Endothelial cell of umbilical vein (primary cell): Measurements from ENCODE around the gene TPCN2.

Experiments
- CTCF ChIP-seq, 2 donors: IDR thresholded peaks; 1 replicate in 1 of 2; 2 replicates in 1 of 2; pipeline ENCODE4 v1.5.1; 2011; ENCODE audit warnings: low read length in 2 of 2, mild to moderate bottlenecking in 2 of 2, moderate library complexity in 2 of 2, control low read depth in 1 of 2, inconsistent platforms in 1 of 2, low read depth in 1 of 2; ENCODE audit not compliant: insufficient read depth in 1 of 2; ENCODE audit errors: extremely low read depth in 1 of 2
- EZH2 ChIP-seq: IDR thresholded peaks from 2 replicates; pipeline ENCODE4 v1.6.1; 2012; ENCODE audit warnings: borderline replicate concordance, low read depth, mild to moderate bottlenecking, moderate library complexity, low read length, inconsistent platforms; ENCODE audit not compliant: severe bottlenecking
- POLR2A ChIP-seq: IDR thresholded peaks from 2 replicates; pipeline ENCODE4 v1.6.1; 2012; ENCODE audit warnings: low read depth, mild to moderate bottlenecking, control low read depth, low read length

- TF ChIP-seq EZH2 (no peak), CTCF (IDR thresholded peaks at IDR 0.05; ENCODE audit: extremely low read depth in 1 of 2, insufficient read depth in 1 of 2, low read depth in 1 of 2, low read length in 2 of 2) (no peak), POLR2A (no peak)
Observed at GRCh38 chr11:69057801-69058200, 9.1 kb downstream of the TPCN2 start.
